Glomerular visceral epithelial cell (primary cell): ENCODE data around the gene GRIP1.

Experiments used
- DNase-seq: peaks from one replicate; pipeline ENCODE4 v3.0.0-alpha.2; 2016; ENCODE audit errors: extremely low spot score

The GRIP1 gene

GRCh38 chr12:66600903-66601302 is 78.0 kb downstream of the GRIP1 start:
- DNase-seq: no peak

- DNase-seq: no peak
These were observed 79.1 kb downstream of the GRIP1 start for GRCh38 chr12:66599816-66600215.

GRCh38 chr12:66598608-66599007 is 80.3 kb downstream of the GRIP1 start:
- DNase-seq: no peak

GRCh38 chr12:66598079-66598478 is 80.8 kb downstream of the GRIP1 start:
- no peak for DNase-seq

- DNase-seq: no peak
These were observed 82.7 kb downstream of the GRIP1 start for GRCh38 chr12:66596199-66596598.

- DNase-seq: no peak
These were observed 84.2 kb downstream of the GRIP1 start for GRCh38 chr12:66594688-66595087.

GRCh38 chr12:66590275-66590985 is 88.4 kb downstream of the GRIP1 start:
- DNase-seq: no peak

GRCh38 chr12:66589095-66589494 is 89.8 kb downstream of the GRIP1 start:
- DNase-seq: no peak

- no peak for DNase-seq
These were observed 91.0 kb downstream of the GRIP1 start for GRCh38 chr12:66587912-66588311.

- no peak for DNase-seq
These were observed 94.2 kb downstream of the GRIP1 start for GRCh38 chr12:66584673-66585072.

- DNase-seq: no peak
These were observed 105.3 kb downstream of the GRIP1 start for GRCh38 chr12:66573605-66574004.

GRCh38 chr12:66572845-66573244 is 106.0 kb downstream of the GRIP1 start:
- no peak for DNase-seq

GRCh38 chr12:66571361-66571915 is 107.4 kb downstream of the GRIP1 start:
- DNase-seq: no peak

- DNase-seq: no peak
These were observed 115.7 kb downstream of the GRIP1 start for GRCh38 chr12:66563220-66563619.

- peak; percentile 16 for DNase-seq
These were observed 123.8 kb downstream of the GRIP1 start for GRCh38 chr12:66555113-66555512.

- no peak for DNase-seq
These were observed 126.2 kb downstream of the GRIP1 start for GRCh38 chr12:66552716-66553115.

- no peak for DNase-seq
These were observed 128.2 kb downstream of the GRIP1 start for GRCh38 chr12:66550626-66551025.

- no peak for DNase-seq
These were observed 129.9 kb downstream of the GRIP1 start for GRCh38 chr12:66549050-66549389.

GRCh38 chr12:66548338-66549049 is 130.4 kb downstream of the GRIP1 start:
- no peak for DNase-seq

GRCh38 chr12:66541426-66541825 is 137.4 kb downstream of the GRIP1 start:
- no peak for DNase-seq

GRCh38 chr12:66539431-66539830 is 139.4 kb downstream of the GRIP1 start:
- DNase-seq: no peak

GRCh38 chr12:66538970-66539369 is 139.9 kb downstream of the GRIP1 start:
- peak; percentile 58 for DNase-seq

GRCh38 chr12:66537876-66538275 is 141.0 kb downstream of the GRIP1 start:
- no peak for DNase-seq
